Caco-2 (cell line): ENCODE results near the gene UGT1A3. TPM values are rescaled to one million over a fixed set of nuclear protein-coding genes. Genes with fewer than 3 reads are reported as not detected.

ENCODE experiments used
- BruUV-seq: library from RNA; stranded (reverse); fragments of 400-500 nt; replicated peaks from 2 replicates; lab custom pipeline; 2021; lab: Mats Ljungman, UMichigan
- CTCF ChIA-PET: fragments of 300-600 bp; sonication (Branson Sonifier 250); formaldehyde crosslinking; loops from one replicate; lab custom pipeline; 2022; ENCODE audit warnings: antibody characterized with exemption; lab: Charles Lee
- POLR2A ChIA-PET: fragments of 300-600 bp; sonication (Branson Sonifier 250); formaldehyde crosslinking; loops from one replicate; lab custom pipeline; 2022; ENCODE audit warnings: antibody characterized with exemption; lab: Charles Lee
- DNase-seq, 2 experiments: peaks; one replicate each; pipeline versions ENCODE4 v3.0.0 to v3.0.0-alpha.2; 2020 to 2022
- H3K27me3 ChIP-seq: replicated peaks from 2 replicates; pipeline ENCODE4 v1.6.0; 2011; ENCODE audit warnings: low read length; ENCODE audit not compliant: control insufficient read depth, insufficient read depth
- H3K36me3 ChIP-seq: 2 replicates; pipeline ENCODE4 v1.5.1; 2011; ENCODE audit warnings: low read length; ENCODE audit not compliant: control insufficient read depth, insufficient read depth
- H3K4me1 ChIP-seq: fragments of 250-450 bp; sonication (Bioruptor Pico); 2 replicates; pipeline ENCODE4 v1.5.1; 2020; ENCODE audit warnings: mild to moderate bottlenecking
- H3K4me3 ChIP-seq: 2 replicates; pipeline ENCODE4 v1.5.1; 2011; ENCODE audit warnings: low read depth, mild to moderate bottlenecking, control low read depth, low read length
- H3K9me3 ChIP-seq: fragments of 250-450 bp; sonication (Bioruptor Pico); 2 replicates; pipeline ENCODE4 v1.5.1; 2020; ENCODE audit warnings: mild to moderate bottlenecking, moderate library complexity
- H3K27ac Mint-ChIP-seq: one replicate; pipeline ENCODE4 v1.8.0; 2022; ENCODE audit warnings: mixed read lengths; ENCODE audit not compliant: unreplicated experiment
- H3K27me3 Mint-ChIP-seq: one replicate; pipeline ENCODE4 v1.8.0; 2022; ENCODE audit warnings: mixed read lengths; ENCODE audit not compliant: insufficient read depth, unreplicated experiment
- H3K36me3 Mint-ChIP-seq: one replicate; pipeline ENCODE4 v1.8.0; 2022; ENCODE audit warnings: mild to moderate bottlenecking, mixed read lengths; ENCODE audit not compliant: insufficient read depth, unreplicated experiment
- H3K4me1 Mint-ChIP-seq: one replicate; pipeline ENCODE4 v1.8.0; 2022; ENCODE audit warnings: low read depth, mixed read lengths; ENCODE audit not compliant: unreplicated experiment
- H3K4me3 Mint-ChIP-seq: one replicate; pipeline ENCODE4 v1.8.0; 2022; ENCODE audit warnings: mild to moderate bottlenecking, moderate library complexity, mixed read lengths; ENCODE audit not compliant: unreplicated experiment
- H3K9me3 Mint-ChIP-seq: one replicate; pipeline ENCODE4 v1.8.0; 2022; ENCODE audit warnings: mixed read lengths; ENCODE audit not compliant: unreplicated experiment
- CTCF ChIP-seq, 2 experiments: fragments of 200-600 bp in 1 of 2; IDR thresholded peaks; 1 replicate in 1 of 2; 2 replicates in 1 of 2; pipeline versions ENCODE4 v1.5.1 to v1.8.0; 2011 to 2022; ENCODE audit warnings: antibody characterized with exemption in 1 of 2, control low read depth in 1 of 2, inconsistent platforms in 1 of 2, low read depth in 1 of 2, low read length in 1 of 2, mild to moderate bottlenecking in 1 of 2, moderate library complexity in 1 of 2; ENCODE audit not compliant: insufficient read depth in 1 of 2, severe bottlenecking in 1 of 2, unreplicated experiment in 1 of 2
- intact Hi-C: fragments of 100-400 bp; cut with micrococcal nuclease; formaldehyde crosslinking; loops from one replicate; pipeline ENCODE4 v1.10.0; 2022; ENCODE audit not compliant: unreplicated experiment
- total RNA-seq: library from RNA; stranded (reverse); gene quantifications from 2 replicates; pipeline ENCODE4 v1.2.3, GENCODE V29; 2022

UGT1A3 gene
- total RNA-seq, 1 experiment from 2014 or later: 0.64 TPM

- no peaks in the 10 kb centered on the region for H3K27me3 ChIP-seq
- CTCF ChIA-PET: no interaction called here
- no peak for DNase-seq
- H3K4me1 Mint-ChIP-seq: peaks cover 11% of the 10 kb centered on the region
- POLR2A ChIA-PET: no interaction called here
- no peak overlapping the region for H3K4me3 Mint-ChIP-seq
- H3K36me3 ChIP-seq: no peaks in the 10 kb centered on the region
- no TSS peak for BruUV-seq
- TF ChIP-seq CTCF (IDR thresholded peaks at IDR 0.05; ENCODE audit: insufficient read depth in 1 of 2, low read depth in 1 of 2, low read length in 1 of 2, severe bottlenecking in 1 of 2, unreplicated experiment in 1 of 2): no peak
- no peaks in the 10 kb centered on the region for H3K9me3 Mint-ChIP-seq
- H3K36me3 Mint-ChIP-seq: peaks cover 5% of the 10 kb centered on the region
- no peak overlapping the region for H3K27ac Mint-ChIP-seq
- no peaks in the 10 kb centered on the region for H3K27me3 Mint-ChIP-seq
- intact Hi-C loops: no loop called here
- no peaks in the 10 kb centered on the region for H3K9me3 ChIP-seq
- no peaks in the 10 kb centered on the region for H3K4me1 ChIP-seq
- no peak overlapping the region for H3K4me3 ChIP-seq
These were observed 30.0 kb downstream of the UGT1A3 start for GRCh38 chr2:233758849-233759248.

- H3K4me1 Mint-ChIP-seq: peaks cover 16% of the 10 kb centered on the region
- Histone ChIP-seq H3K4me1 (no peaks in the 10 kb centered on the region), H3K36me3 (no peaks in the 10 kb centered on the region), H3K4me3 (no peak within 1 kb of the TSS), H3K9me3 (no peaks in the 10 kb centered on the region), H3K27me3 (no peaks in the 10 kb centered on the region)
- intact Hi-C loops: no loop called here
- ChIA-PET POLR2A (no interaction called here), CTCF (no interaction called here)
- no peak within 1 kb of the TSS for H3K4me3 Mint-ChIP-seq
- BruUV-seq: no TSS peak
- peaks cover 10% of the 10 kb centered on the region for H3K36me3 Mint-ChIP-seq
- DNase-seq: no peak
- H3K27ac Mint-ChIP-seq: no peak within 1 kb of the TSS
- no peak for TF ChIP-seq CTCF (IDR thresholded peaks at IDR 0.05; ENCODE audit: insufficient read depth in 1 of 2, low read depth in 1 of 2, low read length in 1 of 2, severe bottlenecking in 1 of 2, unreplicated experiment in 1 of 2)
- H3K9me3 Mint-ChIP-seq: no peaks in the 10 kb centered on the region
- no peaks in the 10 kb centered on the region for H3K27me3 Mint-ChIP-seq
These were observed 31.2 kb downstream of the UGT1A3 start, which contains the start of gene UGT1A1 for GRCh38 chr2:233760043-233760442. TSS of gene UGT1A1 (plus strand) at chr2:233760270. CDS start at chr2:233760288, 18 bp downstream.

GRCh38 chr2:233761040-233761769, 32.4 kb downstream of the UGT1A3 start:
- POLR2A ChIA-PET: no interaction called here
- CTCF ChIA-PET: no interaction called here
- Histone ChIP-seq H3K36me3 (no peaks in the 10 kb centered on the region), H3K4me3 (no peak overlapping the region), H3K9me3 (no peaks in the 10 kb centered on the region), H3K27me3 (no peaks in the 10 kb centered on the region), H3K4me1 (no peaks in the 10 kb centered on the region)
- intact Hi-C loops: no loop called here
- Mint-ChIP-seq H3K36me3 (peaks cover 10% of the 10 kb centered on the region), H3K27ac (no peak overlapping the region), H3K4me3 (no peak overlapping the region), H3K4me1 (peaks cover 16% of the 10 kb centered on the region), H3K27me3 (no peaks in the 10 kb centered on the region), H3K9me3 (no peaks in the 10 kb centered on the region)
- no peak for DNase-seq
- no TSS peak for BruUV-seq
- no peak for TF ChIP-seq CTCF (IDR thresholded peaks at IDR 0.05; ENCODE audit: insufficient read depth in 1 of 2, low read depth in 1 of 2, low read length in 1 of 2, severe bottlenecking in 1 of 2, unreplicated experiment in 1 of 2)
